WTC11 (cell line): ENCODE measurements around the gene KLHDC8A. TPM values are rescaled to one million over a fixed set of nuclear protein-coding genes. Genes with fewer than 3 reads are reported as not detected.

ENCODE experiments used
- ATAC-seq: fragments of 200-7000 bp; cut with Tn5 transposase; 2 replicates; pipeline ENCODE4 v1.10.0; 2021; ENCODE audit warnings: mild to moderate bottlenecking, moderate library complexity
- CTCF ChIA-PET: fragments of 300-600 bp; sonication (Branson Sonifier 250); formaldehyde crosslinking; loops from one replicate; lab custom pipeline; 2021; ENCODE audit warnings: antibody characterized with exemption; lab: Charles Lee
- POLR2A ChIA-PET: fragments of 350-600 bp; sonication (Branson Sonifier 250); formaldehyde crosslinking; loops from one replicate; lab custom pipeline; 2021; ENCODE audit warnings: antibody characterized with exemption; lab: Charles Lee
- DNase-seq: peaks from one replicate; pipeline ENCODE4 v3.0.0; 2021; ENCODE audit warnings: low spot score
- H3K27ac Mint-ChIP-seq: 2 replicates; pipeline ENCODE4 v1.8.0; 2021; ENCODE audit warnings: mixed read lengths
- H3K27me3 Mint-ChIP-seq: 2 replicates; pipeline ENCODE4 v1.8.0; 2021; ENCODE audit warnings: low read depth, mild to moderate bottlenecking, moderate library complexity, mixed read lengths
- H3K36me3 Mint-ChIP-seq: 2 replicates; pipeline ENCODE4 v1.8.0; 2021; ENCODE audit warnings: mixed read lengths
- H3K4me1 Mint-ChIP-seq: 2 replicates; pipeline ENCODE4 v1.8.0; 2022; ENCODE audit warnings: mixed read lengths
- H3K4me3 Mint-ChIP-seq: 2 replicates; pipeline ENCODE4 v1.8.0; 2021; ENCODE audit warnings: mild to moderate bottlenecking, moderate library complexity, mixed read lengths
- H3K9me3 Mint-ChIP-seq: 2 replicates; pipeline ENCODE4 v1.8.0; 2021; ENCODE audit warnings: mixed read lengths
- CBFB ChIP-seq: sonication (generic); formaldehyde crosslinking; IDR thresholded peaks from 2 replicates; pipeline ENCODE4 v1.8.1; 2022; ENCODE audit warnings: mild to moderate bottlenecking, low read depth, missing genetic modification reagents
- CREM ChIP-seq: sonication (generic); formaldehyde crosslinking; IDR thresholded peaks from 2 replicates; pipeline ENCODE4 v1.8.1; 2022; ENCODE audit warnings: mild to moderate bottlenecking, missing genetic modification reagents, moderate library complexity
- ETV6 ChIP-seq: sonication (generic); formaldehyde crosslinking; IDR thresholded peaks from 2 replicates; pipeline ENCODE4 v1.8.1; 2022; ENCODE audit warnings: mild to moderate bottlenecking, missing genetic modification reagents
- GRHL2 ChIP-seq: fragments of 250-450 bp; sonication (Bioruptor Pico); IDR thresholded peaks from 2 replicates; pipeline ENCODE4 v1.8.0; 2022; ENCODE audit warnings: mild to moderate bottlenecking, moderate library complexity; ENCODE audit not compliant: insufficient replicate concordance, severe bottlenecking
- GTF2I ChIP-seq: fragments of 250-450 bp; sonication (Bioruptor Pico); conservative IDR thresholded peaks from 2 replicates; pipeline ENCODE4 v1.4.0; 2021; ENCODE audit warnings: mild to moderate bottlenecking
- JUN ChIP-seq: sonication (generic); formaldehyde crosslinking; IDR thresholded peaks from 2 replicates; pipeline ENCODE4 v1.8.0; 2023; ENCODE audit warnings: mild to moderate bottlenecking, missing genetic modification reagents
- NFE2L1 ChIP-seq: sonication (generic); formaldehyde crosslinking; IDR thresholded peaks from 2 replicates; pipeline ENCODE4 v1.8.1; 2023; ENCODE audit warnings: missing genetic modification reagents
- NFYB ChIP-seq: sonication (generic); formaldehyde crosslinking; conservative IDR thresholded peaks from 2 replicates; pipeline ENCODE4 v1.8.0; 2022; ENCODE audit warnings: low read depth, missing genetic modification reagents
- NR2C2 ChIP-seq: sonication (generic); formaldehyde crosslinking; IDR thresholded peaks from 2 replicates; pipeline ENCODE4 v1.8.0; 2022; ENCODE audit warnings: mild to moderate bottlenecking, missing genetic modification reagents
- SMAD3 ChIP-seq: sonication (generic); formaldehyde crosslinking; IDR thresholded peaks from 2 replicates; pipeline ENCODE4 v1.8.0; 2022; ENCODE audit warnings: missing genetic modification reagents, mild to moderate bottlenecking, borderline replicate concordance
- SP1 ChIP-seq: sonication (generic); formaldehyde crosslinking; conservative IDR thresholded peaks from 2 replicates; pipeline ENCODE4 v1.8.1; 2022; ENCODE audit warnings: missing genetic modification reagents
- ZNF121 ChIP-seq: sonication (generic); formaldehyde crosslinking; IDR thresholded peaks from 2 replicates; pipeline ENCODE4 v1.8.0; 2023; ENCODE audit warnings: missing genetic modification reagents
- ZNF138 ChIP-seq: sonication (generic); formaldehyde crosslinking; conservative IDR thresholded peaks from 2 replicates; pipeline ENCODE4 v1.8.1; 2022; ENCODE audit warnings: mild to moderate bottlenecking, moderate library complexity, missing genetic modification reagents
- ZNF232 ChIP-seq: sonication (generic); formaldehyde crosslinking; IDR thresholded peaks from 2 replicates; pipeline ENCODE4 v1.8.0; 2022; ENCODE audit warnings: mild to moderate bottlenecking, missing genetic modification reagents
- ZNF317 ChIP-seq: sonication (generic); formaldehyde crosslinking; IDR thresholded peaks from 2 replicates; pipeline ENCODE4 v1.8.1; 2023; ENCODE audit warnings: low read depth, mild to moderate bottlenecking, moderate library complexity, missing genetic modification reagents, borderline replicate concordance
- ZNF416 ChIP-seq: fragments of 250-450 bp; sonication (Bioruptor Pico); IDR thresholded peaks from 2 replicates; pipeline ENCODE4 v1.9.0; 2021; ENCODE audit warnings: mild to moderate bottlenecking, inconsistent platforms
- ZNF671 ChIP-seq: fragments of 250-450 bp; sonication (Bioruptor Pico); IDR thresholded peaks from 2 replicates; pipeline ENCODE4 v1.8.0; 2021; ENCODE audit warnings: mild to moderate bottlenecking
- total RNA-seq: library from RNA; stranded (reverse); gene quantifications from 3 replicates; pipeline ENCODE4 v1.2.3, GENCODE V29; 2021
- TF ChIP-seq, protein P1 (sequence below): sonication (generic); formaldehyde crosslinking; IDR thresholded peaks from 2 replicates; pipeline ENCODE4 v1.8.1; 2022; ENCODE audit warnings: missing genetic modification reagents, borderline replicate concordance
- TF ChIP-seq, protein P2 (sequence below): sonication (generic); formaldehyde crosslinking; IDR thresholded peaks from 2 replicates; pipeline ENCODE4 v1.8.1; 2022; ENCODE audit warnings: low read depth, mild to moderate bottlenecking, moderate library complexity, missing genetic modification reagents, borderline replicate concordance
- TF ChIP-seq, protein P3 (sequence below): fragments of 250-450 bp; sonication (Bioruptor Pico); IDR thresholded peaks from 2 replicates; pipeline ENCODE4 v1.9.0; 2021; ENCODE audit warnings: mild to moderate bottlenecking
- TF ChIP-seq, protein P4 (sequence below): sonication (generic); formaldehyde crosslinking; IDR thresholded peaks from 2 replicates; pipeline ENCODE4 v1.8.1; 2023; ENCODE audit warnings: mild to moderate bottlenecking, missing genetic modification reagents, moderate library complexity
- TF ChIP-seq, protein P5 (sequence below): sonication (generic); formaldehyde crosslinking; IDR thresholded peaks from 2 replicates; pipeline ENCODE4 v1.8.1; 2022; ENCODE audit warnings: mild to moderate bottlenecking, missing genetic modification reagents, moderate library complexity, borderline replicate concordance
- TF ChIP-seq, protein P6 (sequence below): sonication (generic); formaldehyde crosslinking; IDR thresholded peaks from 2 replicates; pipeline ENCODE4 v1.8.1; 2023; ENCODE audit warnings: mild to moderate bottlenecking, missing genetic modification reagents, borderline replicate concordance

Gene KLHDC8A
- total RNA-seq, 1 experiment from 2014 or later: 1.7 TPM

DNA sequence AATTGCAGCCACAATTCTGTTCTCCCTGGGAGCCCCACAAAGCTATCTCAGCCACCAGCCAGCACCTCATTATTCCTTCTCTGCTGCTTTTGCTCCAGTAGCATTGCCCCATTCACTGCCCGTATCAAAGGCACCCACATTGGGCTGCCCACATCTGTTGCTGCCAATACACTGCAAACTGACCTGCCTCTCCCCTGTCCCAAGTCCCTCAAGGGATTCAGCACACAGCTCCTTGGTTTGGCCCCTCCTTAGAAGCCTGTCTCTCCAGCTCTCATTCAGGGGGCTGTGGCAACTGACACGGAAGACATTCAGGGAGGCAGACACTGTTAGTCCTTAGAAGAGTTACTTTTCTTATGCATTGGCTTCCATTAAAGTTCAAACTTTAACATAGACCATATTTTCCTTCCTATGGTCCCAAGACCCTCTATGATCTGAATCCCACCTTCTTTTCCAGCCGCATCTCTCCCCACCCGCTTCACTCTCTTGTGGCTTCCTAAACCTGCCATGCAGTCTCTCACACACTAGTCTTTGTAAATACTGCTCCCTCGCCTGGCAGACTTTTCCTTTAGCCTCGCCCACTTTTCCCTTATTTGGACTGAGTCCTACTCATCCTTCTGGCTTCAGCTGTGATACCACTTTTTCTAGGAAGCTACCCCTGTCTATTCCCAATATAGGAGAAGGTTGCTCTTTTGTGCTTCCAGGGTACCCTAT is 19.3 kb upstream of the KLHDC8A start:
- peak overlapping the region; percentile 52 for H3K4me3 Mint-ChIP-seq
- TF ChIP-seq SMAD3 (CRISPR knock-in tag): no peak
- TF ChIP-seq GTF2I (CRISPR knock-in tag): no peak
- no peak for TF ChIP-seq ZNF138 (CRISPR knock-in tag)
- TF ChIP-seq GRHL2 (CRISPR knock-in tag): no peak
- TF ChIP-seq, protein P1, sequence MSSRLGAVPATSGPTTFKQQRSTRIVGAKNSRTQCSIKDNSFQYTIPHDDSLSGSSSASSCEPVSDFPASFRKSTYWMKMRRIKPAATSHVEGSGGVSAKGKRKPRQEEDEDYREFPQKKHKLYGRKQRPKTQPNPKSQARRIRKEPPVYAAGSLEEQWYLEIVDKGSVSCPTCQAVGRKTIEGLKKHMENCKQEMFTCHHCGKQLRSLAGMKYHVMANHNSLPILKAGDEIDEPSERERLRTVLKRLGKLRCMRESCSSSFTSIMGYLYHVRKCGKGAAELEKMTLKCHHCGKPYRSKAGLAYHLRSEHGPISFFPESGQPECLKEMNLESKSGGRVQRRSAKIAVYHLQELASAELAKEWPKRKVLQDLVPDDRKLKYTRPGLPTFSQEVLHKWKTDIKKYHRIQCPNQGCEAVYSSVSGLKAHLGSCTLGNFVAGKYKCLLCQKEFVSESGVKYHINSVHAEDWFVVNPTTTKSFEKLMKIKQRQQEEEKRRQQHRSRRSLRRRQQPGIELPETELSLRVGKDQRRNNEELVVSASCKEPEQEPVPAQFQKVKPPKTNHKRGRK (CRISPR knock-in tag): no peak
- no peak for TF ChIP-seq SP1
- TF ChIP-seq, protein P2, sequence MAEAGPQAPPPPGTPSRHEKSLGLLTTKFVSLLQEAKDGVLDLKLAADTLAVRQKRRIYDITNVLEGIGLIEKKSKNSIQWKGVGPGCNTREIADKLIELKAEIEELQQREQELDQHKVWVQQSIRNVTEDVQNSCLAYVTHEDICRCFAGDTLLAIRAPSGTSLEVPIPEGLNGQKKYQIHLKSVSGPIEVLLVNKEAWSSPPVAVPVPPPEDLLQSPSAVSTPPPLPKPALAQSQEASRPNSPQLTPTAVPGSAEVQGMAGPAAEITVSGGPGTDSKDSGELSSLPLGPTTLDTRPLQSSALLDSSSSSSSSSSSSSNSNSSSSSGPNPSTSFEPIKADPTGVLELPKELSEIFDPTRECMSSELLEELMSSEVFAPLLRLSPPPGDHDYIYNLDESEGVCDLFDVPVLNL (CRISPR knock-in tag): no peak
- no peak for TF ChIP-seq ZNF121 (CRISPR knock-in tag)
- TF ChIP-seq NR2C2: no peak
- TF ChIP-seq NFE2L1 (CRISPR knock-in tag): no peak
- TF ChIP-seq, protein P3, sequence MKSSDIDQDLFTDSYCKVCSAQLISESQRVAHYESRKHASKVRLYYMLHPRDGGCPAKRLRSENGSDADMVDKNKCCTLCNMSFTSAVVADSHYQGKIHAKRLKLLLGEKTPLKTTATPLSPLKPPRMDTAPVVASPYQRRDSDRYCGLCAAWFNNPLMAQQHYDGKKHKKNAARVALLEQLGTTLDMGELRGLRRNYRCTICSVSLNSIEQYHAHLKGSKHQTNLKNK (CRISPR knock-in tag): no peak
- no peak for TF ChIP-seq JUN (CRISPR knock-in tag)
- no peak for TF ChIP-seq CBFB (CRISPR knock-in tag)
- H3K4me1 Mint-ChIP-seq: peaks cover 46% of the 10 kb centered on the region
- CTCF ChIA-PET: interaction anchor here (0.6 to 3.3 kb wide), 16 partner anchors 12 to 282 kb away, joined by 3 to 35 read pairs (median 5); no protein-coding TSS in a partner anchor
- peak; percentile 30 for DNase-seq
- H3K27ac Mint-ChIP-seq: peak overlapping the region; percentile 80
- POLR2A ChIA-PET: interaction anchor here (0.7 to 1.2 kb wide), 2 partner anchors 14 to 54 kb away, joined by 3 read pairs; no protein-coding TSS in a partner anchor
- H3K27me3 Mint-ChIP-seq: no peaks in the 10 kb centered on the region
- ATAC-seq: peak; percentile 90
- no peaks in the 10 kb centered on the region for H3K9me3 Mint-ChIP-seq
- H3K36me3 Mint-ChIP-seq: no peaks in the 10 kb centered on the region

DNA sequence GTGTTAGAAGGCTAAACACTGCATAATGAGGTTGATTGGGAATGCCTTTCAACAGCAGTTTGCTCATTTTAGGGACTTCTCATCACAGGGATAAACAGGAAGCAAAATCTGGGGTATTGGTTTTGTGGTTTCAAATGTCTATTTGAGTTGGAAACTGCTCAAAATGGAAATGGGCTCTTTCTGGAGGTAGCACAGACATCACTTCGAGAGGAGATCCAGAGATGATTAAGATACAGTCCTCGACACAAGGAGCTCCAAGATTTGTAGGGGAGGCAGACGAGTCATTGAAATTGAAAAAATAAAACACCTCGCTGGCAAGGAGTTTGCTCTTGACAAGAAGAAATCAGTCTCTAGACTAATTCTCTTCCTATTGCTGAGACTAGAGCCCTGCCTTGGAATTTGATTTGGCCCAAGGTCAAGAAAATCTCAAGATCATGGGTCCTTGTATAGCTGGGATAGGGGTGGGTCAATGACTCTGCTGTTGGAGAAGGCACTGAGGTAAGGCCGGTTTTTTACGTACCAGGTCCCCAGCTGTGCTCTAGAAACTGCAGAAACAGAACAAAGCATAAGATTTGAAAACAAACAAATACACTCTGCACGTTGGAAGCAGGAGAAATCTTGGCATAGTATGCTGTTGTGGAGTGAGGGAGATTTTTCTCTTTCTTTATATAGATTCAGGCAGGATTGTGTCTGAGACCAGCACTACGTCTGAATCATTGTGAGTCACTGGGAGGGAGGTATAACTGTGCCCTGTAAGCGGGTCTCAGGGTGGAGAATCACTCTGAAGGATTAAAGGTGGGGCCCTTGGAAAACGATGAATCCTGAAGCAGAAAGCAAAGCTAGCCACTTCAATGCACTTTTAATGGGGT is 17.7 kb upstream of the KLHDC8A start:
- CTCF ChIA-PET: interaction anchor here (1.6 to 3.3 kb wide), 6 partner anchors 20 to 150 kb away, joined by 5 to 35 read pairs (median 8); no protein-coding TSS in a partner anchor
- TF ChIP-seq GRHL2 (CRISPR knock-in tag) (no peak), NFE2L1 (CRISPR knock-in tag) (no peak), NFYB (CRISPR knock-in tag) (no peak), ZNF232 (CRISPR knock-in tag) (no peak), CREM (CRISPR knock-in tag) (no peak), ZNF416 (CRISPR knock-in tag) (no peak), ZNF317 (CRISPR knock-in tag) (no peak), ETV6 (CRISPR knock-in tag) (no peak), ZNF671 (CRISPR knock-in tag) (no peak)
- TF ChIP-seq, protein P4, sequence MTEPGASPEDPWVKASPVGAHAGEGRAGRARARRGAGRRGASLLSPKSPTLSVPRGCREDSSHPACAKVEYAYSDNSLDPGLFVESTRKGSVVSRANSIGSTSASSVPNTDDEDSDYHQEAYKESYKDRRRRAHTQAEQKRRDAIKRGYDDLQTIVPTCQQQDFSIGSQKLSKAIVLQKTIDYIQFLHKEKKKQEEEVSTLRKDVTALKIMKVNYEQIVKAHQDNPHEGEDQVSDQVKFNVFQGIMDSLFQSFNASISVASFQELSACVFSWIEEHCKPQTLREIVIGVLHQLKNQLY (CRISPR knock-in tag): no peak
- TF ChIP-seq, protein P5, sequence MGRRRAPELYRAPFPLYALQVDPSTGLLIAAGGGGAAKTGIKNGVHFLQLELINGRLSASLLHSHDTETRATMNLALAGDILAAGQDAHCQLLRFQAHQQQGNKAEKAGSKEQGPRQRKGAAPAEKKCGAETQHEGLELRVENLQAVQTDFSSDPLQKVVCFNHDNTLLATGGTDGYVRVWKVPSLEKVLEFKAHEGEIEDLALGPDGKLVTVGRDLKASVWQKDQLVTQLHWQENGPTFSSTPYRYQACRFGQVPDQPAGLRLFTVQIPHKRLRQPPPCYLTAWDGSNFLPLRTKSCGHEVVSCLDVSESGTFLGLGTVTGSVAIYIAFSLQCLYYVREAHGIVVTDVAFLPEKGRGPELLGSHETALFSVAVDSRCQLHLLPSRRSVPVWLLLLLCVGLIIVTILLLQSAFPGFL (CRISPR knock-in tag): no peak
- TF ChIP-seq, protein P6, sequence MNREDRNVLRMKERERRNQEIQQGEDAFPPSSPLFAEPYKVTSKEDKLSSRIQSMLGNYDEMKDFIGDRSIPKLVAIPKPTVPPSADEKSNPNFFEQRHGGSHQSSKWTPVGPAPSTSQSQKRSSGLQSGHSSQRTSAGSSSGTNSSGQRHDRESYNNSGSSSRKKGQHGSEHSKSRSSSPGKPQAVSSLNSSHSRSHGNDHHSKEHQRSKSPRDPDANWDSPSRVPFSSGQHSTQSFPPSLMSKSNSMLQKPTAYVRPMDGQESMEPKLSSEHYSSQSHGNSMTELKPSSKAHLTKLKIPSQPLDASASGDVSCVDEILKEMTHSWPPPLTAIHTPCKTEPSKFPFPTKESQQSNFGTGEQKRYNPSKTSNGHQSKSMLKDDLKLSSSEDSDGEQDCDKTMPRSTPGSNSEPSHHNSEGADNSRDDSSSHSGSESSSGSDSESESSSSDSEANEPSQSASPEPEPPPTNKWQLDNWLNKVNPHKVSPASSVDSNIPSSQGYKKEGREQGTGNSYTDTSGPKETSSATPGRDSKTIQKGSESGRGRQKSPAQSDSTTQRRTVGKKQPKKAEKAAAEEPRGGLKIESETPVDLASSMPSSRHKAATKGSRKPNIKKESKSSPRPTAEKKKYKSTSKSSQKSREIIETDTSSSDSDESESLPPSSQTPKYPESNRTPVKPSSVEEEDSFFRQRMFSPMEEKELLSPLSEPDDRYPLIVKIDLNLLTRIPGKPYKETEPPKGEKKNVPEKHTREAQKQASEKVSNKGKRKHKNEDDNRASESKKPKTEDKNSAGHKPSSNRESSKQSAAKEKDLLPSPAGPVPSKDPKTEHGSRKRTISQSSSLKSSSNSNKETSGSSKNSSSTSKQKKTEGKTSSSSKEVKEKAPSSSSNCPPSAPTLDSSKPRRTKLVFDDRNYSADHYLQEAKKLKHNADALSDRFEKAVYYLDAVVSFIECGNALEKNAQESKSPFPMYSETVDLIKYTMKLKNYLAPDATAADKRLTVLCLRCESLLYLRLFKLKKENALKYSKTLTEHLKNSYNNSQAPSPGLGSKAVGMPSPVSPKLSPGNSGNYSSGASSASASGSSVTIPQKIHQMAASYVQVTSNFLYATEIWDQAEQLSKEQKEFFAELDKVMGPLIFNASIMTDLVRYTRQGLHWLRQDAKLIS (CRISPR knock-in tag): no peak

More for the DNA sequence above, 17.7 kb upstream of the KLHDC8A start:
- H3K27me3 Mint-ChIP-seq: no peaks in the 10 kb centered on the region
- H3K27ac Mint-ChIP-seq: no peak overlapping the region
- POLR2A ChIA-PET: no interaction called here
- H3K36me3 Mint-ChIP-seq: no peaks in the 10 kb centered on the region
- ATAC-seq: no peak
- H3K4me3 Mint-ChIP-seq: no peak overlapping the region
- DNase-seq: no peak
- no peaks in the 10 kb centered on the region for H3K9me3 Mint-ChIP-seq
- peaks cover 46% of the 10 kb centered on the region for H3K4me1 Mint-ChIP-seq
